Measurements from ENCODE around the gene ITPR1. TPM values are rescaled to one million over a fixed set of nuclear protein-coding genes. Genes with fewer than 3 reads are reported as not detected.

Gene ITPR1
- total and polyA plus RNA-seq, 10 of the 15 experiments (the other 5 are each of a cell fraction or from before 2014, with no cell fraction given), result 12.2 to 239 (median 28.4) TPM

GRCh38 chr3:4758957-4759656 lies 266.0 kb downstream of the ITPR1 start (continued):
- peak; percentile 45; the same call in 1 of the 2 replicates for TF ChIP-seq ZNF687 (IDR thresholded peaks at IDR 0.05)
- TF ChIP-seq POLR2AphosphoS2 (IDR thresholded peaks at IDR 0.05; ENCODE audit: low read depth, low read length), result 0 out of 2 replicates have a peak, but pooled peaks have one; percentile 53
- no peak for TF ChIP-seq MEF2A (IDR thresholded peaks at IDR 0.05; ENCODE audit: insufficient read depth, low read depth, low read length)

- Histone ChIP-seq H3K4me2 (ENCODE audit: control insufficient read depth, insufficient read depth) (no peak overlapping the region), H4K20me1 (ENCODE audit: control insufficient read depth, insufficient read depth) (no peaks in the 10 kb centered on the region), H3K9ac (ENCODE audit: control insufficient read depth, insufficient read depth, low read length) (no peak overlapping the region), H2AFZ (ENCODE audit: control insufficient read depth, low read depth, low read length) (no peak overlapping the region), H3K27me3 (replicated peaks in 1 of 2; ENCODE audit: control insufficient read depth in 2 of 2, insufficient read depth in 2 of 2, low read length in 1 of 2) (no peaks in the 10 kb centered on the region), H3K4me1 (ENCODE audit: control insufficient read depth, insufficient read depth, low read length) (peaks cover 27% of the 10 kb centered on the region), H3K79me2 (ENCODE audit: control insufficient read depth, insufficient read depth, low read length) (peaks cover 2% of the 10 kb centered on the region), H3K4me3 (no peak overlapping the region), H3K9me3 (replicated peaks; ENCODE audit: control insufficient read depth, insufficient read depth, low read length) (peaks cover 6% of the 10 kb centered on the region; the same call in 2 of the 3 replicates), H3K36me3 (ENCODE audit: control insufficient read depth in 2 of 2, insufficient read depth in 2 of 2, low read length in 1 of 2) (peaks cover 11 to 12% of the 10 kb centered on the region in 2 experiments; a peak in 3 of 4 replicates), H3K27ac (ENCODE audit: control insufficient read depth, insufficient read depth) (no peak overlapping the region; the same call in 1 of the 2 replicates)
- RAD21 ChIA-PET (ENCODE audit: unreplicated experiment), result interaction anchor here (1.4 to 22.6 kb wide), 8 partner anchors 9 to 221 kb away, joined by 3 to 377 read pairs (median 27); partner anchors contain the start of gene BHLHE40
- SMC1A ChIA-PET (ENCODE audit: uncharacterized antibody, unreplicated experiment), result interaction anchor here (0.6 to 23.7 kb wide), 13 partner anchors 9 to 293 kb away, joined by 3 to 618 read pairs (median 5); partner anchors contain the start of gene BHLHE40
- DNase-seq (ENCODE audit: low read depth, low spot score), result no peak
- POLR2A ChIA-PET, result interaction anchor here (1.3 to 15.2 kb wide), 5 partner anchors 10 to 222 kb away, joined by 5 to 414 read pairs (median 34); partner anchors contain the start of gene BHLHE40
- BruUV-seq (replicated peaks), result no TSS peak
- peak; percentile 6 for ATAC-seq
- 77% methylated on average over 12 of the region's 12 CpGs for WGBS (ENCODE audit: insufficient coverage, insufficient replicate concordance, low lambda C conversion rate, missing lambda C conversion rate)
- no peak for FAIRE-seq
- intact Hi-C loops (cut with micrococcal nuclease; ENCODE audit: unreplicated experiment) (loop anchor here (5.0 kb wide), 1 partner anchor 428 kb away; the partner anchor contains the start of gene EDEM1), in situ Hi-C loops (cut with MboI) (no loop called here)
- CTCF ChIA-PET, result interaction anchor here (0.6 to 2.3 kb wide), 10 partner anchors 11 to 295 kb away, joined by 3 to 11 read pairs (median 4); no protein-coding TSS in a partner anchor
- no peak for TF ChIP-seq MEF2B (IDR thresholded peaks at IDR 0.05; ENCODE audit: partially characterized antibody, poor library complexity, severe bottlenecking)
- TF ChIP-seq SREBF2 (IDR thresholded peaks at IDR 0.05; ENCODE audit: low read length), result no peak
- TF ChIP-seq MTA3 (IDR thresholded peaks at IDR 0.05; ENCODE audit: borderline replicate concordance, low read length), result no peak
- no peak for TF ChIP-seq CHD4 (IDR thresholded peaks at IDR 0.05)
- no peak for TF ChIP-seq HDGF (IDR thresholded peaks at IDR 0.05)
- no peak for TF ChIP-seq RAD51 (IDR thresholded peaks at IDR 0.05)
- TF ChIP-seq PAX8 (IDR thresholded peaks at IDR 0.05), result no peak
- TF ChIP-seq JUNB (IDR thresholded peaks at IDR 0.05), result no peak
- TF ChIP-seq MAX (IDR thresholded peaks at IDR 0.05; ENCODE audit: low read depth, low read length), result no peak
- no peak for TF ChIP-seq RAD21 (IDR thresholded peaks at IDR 0.05; ENCODE audit: insufficient read depth, low read depth, low read length)
- no peak for TF ChIP-seq BRCA1 (IDR thresholded peaks at IDR 0.05; ENCODE audit: low read depth, low read length)
- TF ChIP-seq POLR2AphosphoS5 (IDR thresholded peaks at IDR 0.05; ENCODE audit: low read length), result no peak
- no peak for TF ChIP-seq BMI1 (IDR thresholded peaks at IDR 0.05; ENCODE audit: borderline replicate concordance)
- TF ChIP-seq RUNX3 (IDR thresholded peaks at IDR 0.05; ENCODE audit: low read length), result 0 out of 2 replicates have a peak, but pooled peaks have one; percentile 4
- no peak for TF ChIP-seq ATF3 (IDR thresholded peaks at IDR 0.05; ENCODE audit: borderline replicate concordance, extremely low read depth, low read depth, low read length)
Observed at GRCh38 chr3:4759689-4760312, 266.7 kb downstream of the ITPR1 start.

All from GM12878 (cell line).